Hepatic stellate cell (primary cell): ENCODE measurements around the gene TSFM.

Experiments used
- DNase-seq: peaks from one replicate; pipeline ENCODE4 v3.0.0; 2011; ENCODE audit warnings: low spot score

TSFM gene

DNA sequence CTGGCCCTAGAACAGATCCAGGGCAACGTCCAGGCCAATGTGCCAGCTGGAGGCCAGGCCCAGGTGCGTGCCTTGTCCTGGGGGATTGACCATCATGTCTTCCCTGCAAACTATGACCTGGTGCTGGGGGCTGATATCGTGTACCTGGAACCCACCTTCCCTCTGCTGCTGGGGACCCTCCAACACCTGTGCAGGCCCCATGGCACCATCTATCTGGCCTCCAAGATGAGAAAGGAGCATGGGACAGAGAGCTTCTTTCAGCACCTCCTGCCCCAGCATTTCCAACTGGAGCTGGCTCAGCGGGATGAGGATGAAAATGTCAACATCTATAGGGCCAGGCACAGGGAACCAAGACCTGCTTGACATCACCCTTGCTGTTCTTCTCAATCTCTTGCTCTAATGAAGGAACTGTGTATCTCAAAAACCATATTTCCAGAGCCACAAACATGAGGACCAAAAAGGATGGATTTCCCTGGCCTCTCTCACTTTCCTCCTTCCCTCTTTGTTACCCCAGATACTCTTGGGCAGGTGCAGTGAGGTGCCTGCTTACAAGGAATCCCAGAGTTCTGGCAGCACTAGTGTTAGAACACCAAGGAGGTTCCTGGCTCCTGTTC, 2.2 kb upstream of the TSFM start:
- no peak for DNase-seq

DNA sequence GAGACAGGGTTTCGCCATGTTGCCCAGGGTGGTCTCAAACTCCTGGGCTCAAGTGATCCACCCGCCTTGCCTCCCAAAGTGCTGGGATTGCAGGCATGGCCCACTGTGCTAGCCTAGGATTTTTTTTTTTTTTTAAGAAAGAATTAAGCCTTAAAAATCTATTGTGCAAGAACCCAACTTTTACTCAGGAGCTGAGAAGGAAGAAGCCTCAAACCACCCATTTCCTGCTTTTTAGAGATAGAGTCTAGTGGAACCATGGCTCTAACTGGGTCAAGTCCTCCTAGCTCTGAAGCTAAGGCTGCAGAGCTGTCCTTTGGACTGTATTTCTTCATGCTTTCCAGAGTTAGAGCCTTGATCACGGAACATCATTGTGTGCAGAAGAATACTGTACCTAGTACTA, 1.3 kb upstream of the TSFM start:
- no peak for DNase-seq

DNA sequence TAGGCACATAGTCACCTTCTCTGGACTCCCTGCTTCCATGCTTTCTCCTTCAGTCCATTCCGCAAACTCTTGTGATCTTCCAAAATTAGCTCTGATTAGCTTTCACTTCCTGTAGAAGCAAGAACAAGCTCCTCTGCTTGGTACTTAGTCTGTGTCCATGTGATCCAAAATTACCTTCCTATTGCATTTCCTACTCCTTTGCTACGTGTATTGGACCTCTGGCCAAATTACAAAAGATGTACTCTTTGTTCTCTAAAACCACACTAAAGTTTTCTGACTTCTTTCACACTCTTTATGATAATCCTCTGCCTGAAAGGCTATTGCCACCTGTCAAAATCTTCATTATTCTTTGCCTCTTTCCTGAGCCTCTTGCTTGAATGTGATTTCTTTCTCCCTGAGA, 786 bp upstream of the TSFM start:
- no peak for DNase-seq

DNA sequence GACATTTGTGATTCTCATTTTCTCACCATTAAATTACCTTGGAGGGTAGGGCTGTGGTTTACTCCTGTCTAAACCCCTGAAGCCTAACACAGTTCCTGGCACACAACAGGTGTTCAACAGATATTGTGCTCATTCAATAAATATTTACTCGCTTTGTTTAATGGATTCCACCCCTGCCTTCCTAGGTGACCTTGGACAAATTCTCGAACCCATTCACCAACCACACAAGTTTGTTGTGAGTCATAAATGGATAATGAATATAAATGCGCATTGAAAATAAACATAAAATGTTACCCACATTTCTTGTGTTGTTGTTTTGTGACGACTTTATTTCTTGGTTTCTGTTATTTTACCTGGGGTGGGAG, 362 bp upstream of the TSFM start:
- DNase-seq = no peak

DNA sequence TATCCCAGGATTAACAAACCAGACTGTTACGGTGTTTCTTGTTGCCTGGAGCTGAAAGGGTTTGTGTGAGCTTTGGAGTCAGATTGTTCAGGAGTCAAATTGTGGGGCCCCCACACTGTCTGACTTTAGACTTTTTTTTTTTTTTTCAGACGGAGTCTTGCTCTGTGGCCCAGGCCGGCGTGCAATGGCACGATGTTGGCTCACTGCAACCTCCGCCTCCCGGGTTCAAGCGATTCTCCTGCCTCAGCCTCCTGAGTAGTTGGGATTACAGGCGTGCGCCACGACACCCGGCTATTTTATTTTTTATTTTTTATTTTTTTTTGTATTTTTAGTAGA, 847 bp downstream of the TSFM start:
- DNase-seq = no peak

- DNase-seq = no peak
Observed at GRCh38 chr12:57783861-57784260, 1.3 kb downstream of the TSFM start.

DNA sequence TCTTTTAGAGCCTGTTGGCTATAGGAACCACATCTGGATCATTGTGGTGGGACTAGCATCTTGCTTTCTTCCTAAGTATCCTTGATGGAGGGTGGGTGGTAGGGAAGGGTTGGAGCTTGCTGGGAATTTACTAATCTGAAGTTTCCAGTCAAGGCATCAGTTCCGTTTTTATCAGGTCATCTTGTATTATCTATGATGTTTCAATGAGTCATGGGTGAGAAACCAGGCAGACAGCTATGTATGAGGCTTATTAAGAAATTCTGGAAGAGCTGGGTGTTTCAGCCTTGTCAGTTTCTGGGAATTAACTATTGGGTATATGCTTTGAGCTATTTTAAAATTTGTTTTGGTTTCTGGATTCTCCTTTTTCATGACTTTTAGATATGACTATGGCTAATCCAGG, 11.3 kb downstream of the TSFM start:
- DNase-seq = peak; percentile 71

DNA sequence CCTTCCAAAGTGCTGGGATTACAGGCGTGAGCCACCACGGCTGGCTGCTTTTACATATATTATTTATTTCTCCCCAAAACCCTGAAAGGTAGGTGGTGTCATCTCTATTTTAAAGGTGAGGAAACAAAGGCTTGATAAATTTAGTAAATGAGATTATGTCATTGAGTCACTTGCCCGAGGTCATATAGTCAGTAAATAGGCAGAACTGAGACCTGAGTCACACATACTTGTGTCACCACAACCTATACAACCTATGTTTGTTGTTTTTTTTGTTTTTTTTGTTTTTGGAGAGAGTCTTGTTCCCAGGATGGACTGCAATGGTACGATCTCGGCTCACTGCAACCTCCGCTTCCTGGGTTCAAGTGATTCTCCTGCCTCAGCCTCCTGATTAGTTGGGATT, 12.8 kb downstream of the TSFM start:
- DNase-seq = no peak

DNA sequence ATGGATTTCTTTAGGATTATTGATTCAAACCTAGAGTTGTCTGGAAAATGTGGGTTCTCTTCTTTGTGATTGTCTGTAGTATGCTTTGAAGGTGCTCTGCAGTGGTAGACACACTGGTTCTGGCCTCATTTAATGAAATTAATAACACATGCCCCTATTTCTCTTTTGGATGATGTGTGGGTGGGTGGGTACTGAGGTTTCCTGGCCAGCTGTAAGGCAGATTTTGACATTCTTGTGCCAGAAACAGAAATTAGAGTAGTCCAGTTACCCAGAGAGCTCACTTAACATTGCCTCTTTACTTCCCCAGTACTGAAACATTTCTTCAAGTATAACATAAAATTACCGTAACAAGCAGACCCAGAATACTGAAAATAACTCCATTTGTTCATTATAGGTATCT, 14.4 kb downstream of the TSFM start:
- DNase-seq = no peak

- no peak for DNase-seq
Observed at GRCh38 chr12:57797933-57798332, 15.3 kb downstream of the TSFM start.

- no peak for DNase-seq
Observed at GRCh38 chr12:57800965-57801364, 18.4 kb downstream of the TSFM start.

DNA sequence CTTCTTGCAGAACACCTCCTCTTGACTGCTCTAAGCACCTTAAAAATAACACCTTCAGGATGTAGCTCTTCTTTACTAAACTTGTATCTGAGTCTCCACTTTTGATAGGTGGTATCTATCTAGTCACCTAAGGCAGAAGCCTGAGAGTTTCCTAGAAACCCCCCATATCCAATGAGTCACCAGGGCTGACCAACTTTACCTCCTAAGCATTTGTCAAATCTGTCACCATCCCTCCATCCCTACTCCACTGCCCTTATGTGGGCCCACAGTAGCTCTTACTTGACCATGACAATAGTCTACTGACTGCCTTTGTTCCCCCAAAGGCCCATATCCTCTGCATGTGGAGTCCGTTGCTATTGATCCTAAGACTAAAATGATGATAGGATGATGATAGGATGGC, 20.0 kb downstream of the TSFM start:
- no peak for DNase-seq

DNA sequence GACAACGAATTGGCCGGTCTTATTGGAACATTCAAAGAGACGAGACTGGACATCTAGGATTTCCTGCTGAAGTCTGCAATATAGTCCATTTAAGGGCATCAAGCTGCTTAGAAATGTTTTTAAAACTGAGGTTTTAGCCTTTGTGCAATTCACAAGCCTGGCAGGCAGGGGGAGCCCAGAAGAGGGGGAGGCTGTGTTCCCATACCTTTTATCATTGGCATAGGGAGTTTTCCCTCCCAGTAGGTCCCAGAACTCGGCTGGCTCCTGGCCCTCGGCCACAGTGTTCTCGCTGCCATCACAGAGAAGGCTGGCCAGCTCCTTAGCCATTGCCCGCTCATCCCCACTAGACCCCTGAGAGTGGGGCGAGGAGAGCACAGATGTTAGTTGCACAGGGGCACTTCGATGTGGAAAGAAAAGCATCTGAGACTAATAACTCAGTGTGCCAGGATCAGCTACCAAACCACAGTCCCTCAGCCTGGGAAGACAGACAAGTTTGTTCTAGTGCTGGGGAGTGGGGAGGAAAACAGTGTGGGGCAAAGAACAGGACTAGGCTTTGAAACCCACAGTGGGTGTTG, 20.8 kb downstream of the TSFM start:
- peak; percentile 67 for DNase-seq

- no peak for DNase-seq
Observed at GRCh38 chr12:57806677-57807076, 24.1 kb downstream of the TSFM start.

GRCh38 chr12:57807285-57807684, 24.7 kb downstream of the TSFM start:
- DNase-seq = no peak

DNA sequence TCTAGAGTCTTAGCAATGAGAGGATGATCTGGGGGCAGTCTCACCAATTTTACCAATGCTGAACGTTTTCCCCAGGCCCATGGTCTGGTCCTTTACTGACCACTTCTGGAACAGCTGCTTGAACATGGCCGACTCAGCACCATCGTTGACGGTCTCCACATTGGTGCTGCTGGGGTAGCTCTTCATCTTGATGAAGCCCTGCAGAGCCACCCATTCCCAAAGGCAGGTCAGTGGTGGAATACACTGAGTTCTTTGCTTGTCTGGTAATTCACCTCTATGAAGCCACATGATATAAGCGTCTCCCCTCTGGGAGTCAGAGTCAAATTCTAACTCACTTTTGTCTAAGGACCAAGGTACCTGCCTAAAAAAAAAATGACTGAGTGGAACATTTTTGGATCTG, 25.8 kb downstream of the TSFM start:
- no peak for DNase-seq

DNA sequence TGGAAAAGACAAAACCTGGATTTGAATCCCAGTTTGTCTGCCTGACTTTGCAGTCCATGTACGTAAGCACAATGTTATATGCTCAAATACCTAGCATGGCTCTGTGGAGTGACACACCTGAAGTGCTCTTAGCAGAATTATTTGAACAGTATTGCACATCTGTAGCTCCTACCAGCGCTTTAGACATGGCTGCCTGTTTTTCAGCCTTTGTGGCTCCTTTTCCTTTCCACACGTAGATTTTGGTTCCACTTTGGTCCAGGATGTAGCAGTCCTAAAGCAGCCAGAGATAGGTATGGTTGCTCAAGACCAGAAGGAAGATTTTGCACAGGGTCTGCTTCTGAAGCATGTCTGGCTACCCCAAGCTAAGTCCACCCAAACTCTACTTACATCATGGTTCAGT, 26.8 kb downstream of the TSFM start:
- DNase-seq = no peak

DNA sequence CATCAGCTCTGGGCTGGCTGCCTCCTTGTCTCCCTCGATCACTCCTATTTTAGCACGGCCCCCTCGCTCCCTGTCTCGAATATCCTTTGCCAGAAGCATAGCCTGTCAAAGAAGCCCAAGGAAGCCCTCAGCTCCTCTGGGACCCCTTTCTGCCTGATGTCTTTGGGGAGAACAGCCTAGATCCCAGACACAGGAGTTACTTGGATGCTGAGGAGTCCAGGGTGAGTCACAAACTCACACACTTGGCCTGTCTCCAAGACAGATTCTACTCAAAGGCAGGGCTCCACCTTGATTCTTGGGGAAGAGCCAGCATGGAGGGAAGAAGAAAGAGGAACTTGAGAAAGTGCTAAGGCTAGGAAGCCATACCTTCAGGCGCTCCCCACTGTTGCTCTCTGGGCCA, 27.9 kb downstream of the TSFM start:
- no peak for DNase-seq

- DNase-seq = no peak
Observed at GRCh38 chr12:57811028-57811755, 28.6 kb downstream of the TSFM start.

- DNase-seq = no peak
Observed at GRCh38 chr12:57813111-57813970, 30.8 kb downstream of the TSFM start.

GRCh38 chr12:57813971-57814772, 31.6 kb downstream of the TSFM start:
- DNase-seq = no peak
